Measurements from ENCODE around the gene GLCE.

The GLCE gene

DNA sequence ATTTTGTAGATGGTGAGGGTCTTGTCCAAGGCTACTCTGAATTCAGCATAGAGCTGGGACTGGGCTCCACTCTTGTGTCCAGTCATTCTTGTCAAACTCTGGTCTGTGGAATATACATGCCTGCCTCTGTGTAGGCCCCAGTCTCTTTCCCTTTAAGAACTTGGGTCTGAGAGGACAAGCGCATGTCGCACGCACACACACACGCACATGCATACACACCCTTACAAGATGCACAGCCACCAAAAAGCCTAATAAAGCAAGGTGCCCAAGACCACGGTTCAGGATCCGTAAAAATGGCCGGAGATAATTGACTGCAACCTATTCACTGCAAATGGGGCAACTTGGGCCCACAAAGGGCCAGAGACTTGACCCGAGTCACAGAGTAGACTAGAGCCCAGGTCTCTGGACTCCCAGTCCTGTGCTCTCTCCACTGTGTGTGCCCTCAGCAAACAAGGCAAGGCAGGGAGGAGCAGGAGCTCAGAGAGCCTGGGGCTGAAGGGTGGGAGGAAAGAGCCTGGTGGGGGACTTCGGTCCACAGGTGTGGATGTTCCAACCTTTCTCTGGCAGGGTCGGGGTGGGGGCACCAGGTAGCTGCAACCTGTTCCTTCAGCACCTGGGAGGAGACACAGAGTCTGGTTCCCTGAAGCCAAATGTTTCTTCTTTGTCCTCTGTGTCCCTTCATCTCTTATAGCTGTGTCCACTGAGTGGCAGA, 137.4 kb downstream of the GLCE start:
- TF ChIP-seq CREB1 (IDR thresholded peaks at IDR 0.05; ENCODE audit: low read depth) (no peak), TCF12 (IDR thresholded peaks at IDR 0.05; ENCODE audit: low read depth) (no peak), FOXM1 (IDR thresholded peaks at IDR 0.05; ENCODE audit: borderline replicate concordance, low read depth) (no peak)

DNA sequence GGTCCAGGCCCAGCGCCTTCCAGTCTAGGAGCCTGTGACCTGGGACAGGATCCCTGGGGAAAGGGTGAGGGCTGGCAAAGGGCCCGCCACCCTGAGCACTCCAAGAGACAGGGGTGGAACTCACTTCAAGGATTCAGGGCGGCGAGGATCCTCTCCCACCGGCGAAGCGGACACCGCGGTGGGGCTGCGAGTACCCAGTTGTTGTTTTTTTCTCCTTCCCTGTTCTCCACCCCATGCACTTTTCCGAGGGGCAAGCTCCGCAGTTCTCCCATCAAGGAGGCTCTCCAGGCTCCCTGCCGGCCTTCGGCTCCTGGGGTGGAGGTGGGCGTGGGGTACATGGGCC, 137.9 kb downstream of the GLCE start:
- no peak for TF ChIP-seq YY1 (IDR thresholded peaks at IDR 0.05; ENCODE audit: low read depth)
- no peak for TF ChIP-seq NFIC (IDR thresholded peaks at IDR 0.05)
- no peak for TF ChIP-seq CEBPB (IDR thresholded peaks at IDR 0.05)
- TF ChIP-seq, protein P1, sequence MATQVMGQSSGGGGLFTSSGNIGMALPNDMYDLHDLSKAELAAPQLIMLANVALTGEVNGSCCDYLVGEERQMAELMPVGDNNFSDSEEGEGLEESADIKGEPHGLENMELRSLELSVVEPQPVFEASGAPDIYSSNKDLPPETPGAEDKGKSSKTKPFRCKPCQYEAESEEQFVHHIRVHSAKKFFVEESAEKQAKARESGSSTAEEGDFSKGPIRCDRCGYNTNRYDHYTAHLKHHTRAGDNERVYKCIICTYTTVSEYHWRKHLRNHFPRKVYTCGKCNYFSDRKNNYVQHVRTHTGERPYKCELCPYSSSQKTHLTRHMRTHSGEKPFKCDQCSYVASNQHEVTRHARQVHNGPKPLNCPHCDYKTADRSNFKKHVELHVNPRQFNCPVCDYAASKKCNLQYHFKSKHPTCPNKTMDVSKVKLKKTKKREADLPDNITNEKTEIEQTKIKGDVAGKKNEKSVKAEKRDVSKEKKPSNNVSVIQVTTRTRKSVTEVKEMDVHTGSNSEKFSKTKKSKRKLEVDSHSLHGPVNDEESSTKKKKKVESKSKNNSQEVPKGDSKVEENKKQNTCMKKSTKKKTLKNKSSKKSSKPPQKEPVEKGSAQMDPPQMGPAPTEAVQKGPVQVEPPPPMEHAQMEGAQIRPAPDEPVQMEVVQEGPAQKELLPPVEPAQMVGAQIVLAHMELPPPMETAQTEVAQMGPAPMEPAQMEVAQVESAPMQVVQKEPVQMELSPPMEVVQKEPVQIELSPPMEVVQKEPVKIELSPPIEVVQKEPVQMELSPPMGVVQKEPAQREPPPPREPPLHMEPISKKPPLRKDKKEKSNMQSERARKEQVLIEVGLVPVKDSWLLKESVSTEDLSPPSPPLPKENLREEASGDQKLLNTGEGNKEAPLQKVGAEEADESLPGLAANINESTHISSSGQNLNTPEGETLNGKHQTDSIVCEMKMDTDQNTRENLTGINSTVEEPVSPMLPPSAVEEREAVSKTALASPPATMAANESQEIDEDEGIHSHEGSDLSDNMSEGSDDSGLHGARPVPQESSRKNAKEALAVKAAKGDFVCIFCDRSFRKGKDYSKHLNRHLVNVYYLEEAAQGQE (IDR thresholded peaks at IDR 0.05; ENCODE audit: low read depth): no peak

DNA sequence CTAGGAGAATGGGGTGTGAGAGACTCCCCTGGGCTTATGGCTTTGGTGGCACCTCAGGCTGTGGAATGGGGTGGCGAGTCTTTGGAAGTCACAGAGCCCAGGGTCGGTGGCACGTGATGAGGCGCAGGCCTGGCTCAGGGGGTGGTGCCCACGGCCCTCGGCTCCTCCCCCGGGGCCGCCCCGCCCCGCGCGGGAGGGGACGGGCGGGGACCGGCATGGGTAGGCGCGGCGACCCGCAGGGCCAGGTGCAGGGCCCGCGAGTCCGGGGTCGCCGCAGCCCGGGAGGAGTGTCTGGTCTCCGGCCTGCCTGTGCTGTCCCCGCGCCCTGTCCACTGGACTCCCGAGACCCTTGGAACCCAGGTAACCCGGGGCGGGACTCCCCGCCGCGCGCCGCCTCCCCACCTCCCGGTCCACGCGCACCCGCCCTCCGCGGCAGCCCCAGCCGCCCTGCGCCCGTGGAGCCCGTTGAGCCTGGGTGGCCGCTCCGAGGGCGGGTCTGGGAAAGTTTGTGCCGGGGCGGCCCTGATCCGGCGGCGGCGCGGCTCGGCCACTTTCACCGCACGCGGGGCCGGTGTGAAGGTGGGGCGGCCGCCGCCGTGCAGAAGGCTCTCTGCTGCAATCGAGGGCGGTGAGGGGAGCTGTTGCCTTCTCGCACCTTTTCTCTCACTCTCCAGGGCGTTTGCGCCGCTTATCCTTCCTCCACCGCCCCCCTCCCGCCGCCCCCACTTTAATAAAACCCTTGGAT, 138.4 kb downstream of the GLCE start, which contains the start of gene PAQR5:
TSS of gene PAQR5 (plus strand) at position 216 of the 745 bp plus-strand sequence. CDS start 61,169 bp downstream, outside the sequence.
- TF ChIP-seq, protein P2, sequence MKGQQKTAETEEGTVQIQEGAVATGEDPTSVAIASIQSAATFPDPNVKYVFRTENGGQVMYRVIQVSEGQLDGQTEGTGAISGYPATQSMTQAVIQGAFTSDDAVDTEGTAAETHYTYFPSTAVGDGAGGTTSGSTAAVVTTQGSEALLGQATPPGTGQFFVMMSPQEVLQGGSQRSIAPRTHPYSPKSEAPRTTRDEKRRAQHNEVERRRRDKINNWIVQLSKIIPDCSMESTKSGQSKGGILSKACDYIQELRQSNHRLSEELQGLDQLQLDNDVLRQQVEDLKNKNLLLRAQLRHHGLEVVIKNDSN (IDR thresholded peaks at IDR 0.05): peak; percentile 90
- TF ChIP-seq TCF12 (IDR thresholded peaks at IDR 0.05; ENCODE audit: low read depth) (no peak), RAD21 (IDR thresholded peaks at IDR 0.05; ENCODE audit: low read depth) (no peak), TAF1 (IDR thresholded peaks at IDR 0.05; ENCODE audit: low read depth) (peak; percentile 21; the same call in 1 of the 2 replicates), ZBTB7A (IDR thresholded peaks at IDR 0.05; ENCODE audit: low read depth) (0 out of 2 replicates have a peak, but pooled peaks have one; percentile 15)

DNA sequence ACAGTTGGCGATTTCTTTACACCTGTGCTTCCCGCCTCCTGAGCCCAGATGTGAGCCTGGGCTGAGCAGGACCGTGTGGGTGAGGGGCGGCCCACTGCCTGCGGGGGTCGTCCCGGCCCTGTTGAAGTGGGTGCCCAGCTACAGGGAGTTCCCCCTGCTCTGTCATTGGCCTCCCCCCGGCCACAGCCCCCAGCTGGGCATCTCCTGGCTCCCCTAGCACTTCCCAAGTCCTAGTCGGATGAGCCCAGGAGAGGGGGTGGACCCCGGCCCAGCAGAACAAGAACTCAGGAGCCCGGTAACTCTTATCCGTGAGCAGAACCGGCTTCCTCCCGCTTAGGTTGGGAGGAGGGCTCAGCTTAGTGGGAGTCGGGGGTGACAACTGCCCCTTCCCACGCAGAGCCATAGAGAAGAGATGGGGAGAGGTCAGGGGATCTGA, 139.0 kb downstream of the GLCE start:
- TF ChIP-seq FOXM1 (IDR thresholded peaks at IDR 0.05; ENCODE audit: borderline replicate concordance, low read depth) (no peak), YY1 (IDR thresholded peaks at IDR 0.05; ENCODE audit: low read depth) (no peak), CREB1 (IDR thresholded peaks at IDR 0.05; ENCODE audit: low read depth) (no peak), CEBPB (IDR thresholded peaks at IDR 0.05) (no peak), TCF12 (IDR thresholded peaks at IDR 0.05; ENCODE audit: low read depth) (no peak), RAD21 (IDR thresholded peaks at IDR 0.05; ENCODE audit: low read depth) (no peak), EP300 (IDR thresholded peaks at IDR 0.05; ENCODE audit: borderline replicate concordance) (no peak), TAF1 (IDR thresholded peaks at IDR 0.05; ENCODE audit: low read depth) (no peak), ZBTB7A (IDR thresholded peaks at IDR 0.05; ENCODE audit: low read depth) (no peak; the same call in 1 of the 2 replicates)
- TF ChIP-seq, protein P3, sequence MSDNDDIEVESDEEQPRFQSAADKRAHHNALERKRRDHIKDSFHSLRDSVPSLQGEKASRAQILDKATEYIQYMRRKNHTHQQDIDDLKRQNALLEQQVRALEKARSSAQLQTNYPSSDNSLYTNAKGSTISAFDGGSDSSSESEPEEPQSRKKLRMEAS (IDR thresholded peaks at IDR 0.05): no peak

DNA sequence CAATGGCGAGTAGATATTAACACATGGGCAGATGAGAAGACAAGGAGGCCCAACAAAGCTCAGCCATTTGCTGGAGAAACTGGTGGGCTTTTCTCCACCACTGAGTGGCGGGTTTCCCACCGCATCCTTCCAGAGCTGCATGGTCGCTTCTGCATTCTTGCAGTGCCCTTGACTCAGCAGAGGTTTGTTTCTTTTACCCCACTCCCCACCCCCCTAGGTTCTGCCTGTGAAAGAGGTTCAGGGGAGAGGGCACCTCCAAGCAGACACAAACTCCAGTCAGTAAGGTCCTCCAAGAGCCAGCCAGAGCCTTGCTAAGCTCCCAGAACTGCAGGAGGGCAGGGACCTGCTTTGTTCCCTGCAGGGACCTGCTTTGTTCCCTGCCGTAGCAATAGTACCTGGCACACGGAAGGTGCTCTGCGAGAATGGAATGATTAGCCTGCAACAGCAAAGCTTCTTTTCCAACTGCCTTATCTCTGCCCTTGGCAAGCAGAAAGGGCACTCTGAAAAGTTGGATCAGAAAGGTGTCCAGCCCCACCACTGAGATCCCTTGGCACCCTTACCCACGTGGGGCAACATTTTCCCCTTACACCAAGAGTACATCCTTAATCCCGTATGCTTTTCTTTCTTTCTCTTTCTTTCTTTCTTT, 139.6 kb downstream of the GLCE start:
- TF ChIP-seq, protein P3 (IDR thresholded peaks at IDR 0.05): no peak
- TF ChIP-seq TCF12 (IDR thresholded peaks at IDR 0.05; ENCODE audit: low read depth) (no peak), CREB1 (IDR thresholded peaks at IDR 0.05; ENCODE audit: low read depth) (no peak)

DNA sequence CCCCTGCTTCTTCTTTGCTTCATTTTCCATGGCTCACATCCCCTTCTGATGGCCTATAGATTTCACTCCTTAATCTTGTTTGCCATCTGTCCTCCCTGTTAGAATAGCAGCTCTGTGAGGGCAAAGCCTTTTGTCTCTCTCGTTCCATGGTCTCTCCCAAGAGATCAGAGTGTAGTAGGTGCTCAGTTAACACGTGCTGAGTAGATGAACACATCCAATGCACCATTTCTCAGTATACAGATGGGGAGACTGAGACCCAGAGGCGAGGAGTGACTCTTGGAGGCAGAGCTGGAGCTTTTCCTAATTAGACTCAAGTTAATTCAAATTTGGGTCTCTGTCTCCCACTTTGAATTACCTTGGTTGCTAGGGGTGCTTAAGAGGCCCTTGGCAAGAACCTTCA, 142.5 kb downstream of the GLCE start:
- TF ChIP-seq CEBPB (IDR thresholded peaks at IDR 0.05) (no peak), EP300 (IDR thresholded peaks at IDR 0.05; ENCODE audit: borderline replicate concordance) (no peak), ZBTB7A (IDR thresholded peaks at IDR 0.05; ENCODE audit: low read depth) (no peak), EGR1 (IDR thresholded peaks at IDR 0.05) (no peak), TAF1 (IDR thresholded peaks at IDR 0.05; ENCODE audit: low read depth) (no peak), FOXM1 (IDR thresholded peaks at IDR 0.05; ENCODE audit: borderline replicate concordance, low read depth) (no peak), RAD21 (IDR thresholded peaks at IDR 0.05; ENCODE audit: low read depth) (no peak), TEAD4 (IDR thresholded peaks at IDR 0.05) (no peak), NFIC (IDR thresholded peaks at IDR 0.05) (no peak), TCF12 (IDR thresholded peaks at IDR 0.05; ENCODE audit: low read depth) (no peak), YY1 (IDR thresholded peaks at IDR 0.05; ENCODE audit: low read depth) (no peak), CREB1 (IDR thresholded peaks at IDR 0.05; ENCODE audit: low read depth) (no peak)
- TF ChIP-seq, protein P3 (IDR thresholded peaks at IDR 0.05): no peak
- TF ChIP-seq, protein P2 (IDR thresholded peaks at IDR 0.05): no peak
- TF ChIP-seq, protein P1 (IDR thresholded peaks at IDR 0.05; ENCODE audit: low read depth): no peak
